ENCODE data around the gene CCDC170. TPM values are rescaled to one million over a fixed set of nuclear protein-coding genes. Genes with fewer than 3 reads are reported as not detected.

Gene CCDC170
- total and polyA plus RNA-seq, 3 donors from 2014 or later, result 3.1 to 9.5 (median 3.3) TPM

DNA sequence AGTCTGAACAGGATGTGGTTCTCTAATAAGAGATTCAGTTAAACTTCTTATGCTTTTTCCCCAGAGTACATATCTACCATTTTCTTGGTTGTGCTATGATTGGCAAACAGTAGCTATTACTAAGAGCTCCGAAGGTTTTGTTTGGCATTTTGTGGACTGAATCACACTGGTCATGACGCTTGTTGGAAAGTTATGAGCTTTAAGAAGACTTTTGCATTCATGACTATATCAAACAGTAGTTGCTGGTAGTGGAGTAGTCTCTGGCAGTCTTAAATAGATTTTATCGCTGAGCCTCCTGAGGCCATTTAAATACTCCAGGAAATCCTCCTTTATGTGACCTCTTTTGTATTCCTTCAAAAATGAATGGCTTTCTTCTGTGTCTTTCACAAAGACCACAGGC lies 40.8 kb downstream of the CCDC170 start:
- no peak overlapping the region for H3K4me3 ChIP-seq
- no peaks in the 10 kb centered on the region for H3K4me1 ChIP-seq
- no peak for DNase-seq
- no peaks in the 10 kb centered on the region for H3K36me3 ChIP-seq (ENCODE audit: low read depth, missing control alignments)
- intact Hi-C loops (cut with DNase I; ENCODE audit: low total_unique reads), result no loop called here
- TF ChIP-seq POLR2A (IDR thresholded peaks at IDR 0.05) (no peak), CTCF (IDR thresholded peaks at IDR 0.05) (no peak)
- H3K9me3 ChIP-seq, result no peaks in the 10 kb centered on the region
- WGBS, 2 donors, result 90 to 92% methylated on average over 3 of the region's 3 CpGs
- no peaks in the 10 kb centered on the region for H3K27me3 ChIP-seq
- no peak overlapping the region for H3K27ac ChIP-seq

DNA sequence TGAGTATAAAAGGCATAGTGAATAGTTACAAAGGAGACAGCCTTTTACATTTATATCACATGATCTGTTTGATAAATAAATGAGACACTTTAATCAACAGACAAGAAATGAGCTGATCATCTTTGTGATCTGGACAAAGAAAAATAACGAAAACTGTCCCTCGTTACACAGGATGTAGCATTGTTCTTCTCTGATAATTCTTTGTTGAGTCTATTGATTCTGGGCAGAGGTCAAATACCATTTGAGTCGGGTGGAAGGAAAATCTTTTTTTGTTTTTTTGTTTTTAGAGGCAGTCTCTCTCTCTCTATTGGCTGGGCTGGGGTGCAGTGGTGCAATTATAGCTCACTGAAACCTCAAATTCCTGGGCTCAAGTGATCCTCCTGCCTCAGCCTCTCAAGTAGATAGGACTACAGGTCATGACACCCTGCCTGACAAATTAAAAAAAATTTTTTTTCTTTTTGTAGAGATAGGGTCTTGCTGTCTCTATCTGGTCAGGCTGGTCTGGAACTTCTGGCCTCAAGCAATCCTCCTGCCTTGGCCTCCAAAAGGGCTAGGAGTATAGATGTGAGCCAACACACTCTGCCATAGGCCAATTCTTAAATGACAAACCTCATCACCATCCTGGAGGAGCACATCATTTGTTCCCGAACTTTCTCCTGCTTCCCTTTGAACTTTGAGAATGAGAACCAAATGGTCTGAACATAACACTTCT lies 41.8 kb downstream of the CCDC170 start:
- no peak for TF ChIP-seq POLR2A (IDR thresholded peaks at IDR 0.05)
- no peak for TF ChIP-seq CTCF (IDR thresholded peaks at IDR 0.05)
- Histone ChIP-seq H3K9me3 (no peaks in the 10 kb centered on the region), H3K36me3 (ENCODE audit: low read depth, missing control alignments) (no peaks in the 10 kb centered on the region), H3K4me1 (no peaks in the 10 kb centered on the region), H3K4me3 (no peak overlapping the region), H3K27me3 (no peaks in the 10 kb centered on the region), H3K27ac (no peak overlapping the region)
- intact Hi-C loops (cut with DNase I; ENCODE audit: low total_unique reads), result no loop called here
- 77 to 86% methylated on average over 4 of the region's 4 CpGs for WGBS, 2 donors
- no peak for DNase-seq

GRCh38 chr6:151536188-151536479 lies 42.3 kb downstream of the CCDC170 start:
- Histone ChIP-seq H3K4me3 (no peak overlapping the region), H3K27ac (no peak overlapping the region), H3K27me3 (no peaks in the 10 kb centered on the region), H3K9me3 (no peaks in the 10 kb centered on the region), H3K36me3 (ENCODE audit: low read depth, missing control alignments) (no peaks in the 10 kb centered on the region), H3K4me1 (no peaks in the 10 kb centered on the region)
- 80 to 87% methylated on average over 10 of the region's 10 CpGs for WGBS, 2 donors
- intact Hi-C loops (cut with DNase I; ENCODE audit: low total_unique reads), result no loop called here
- no peak for DNase-seq
- TF ChIP-seq POLR2A (IDR thresholded peaks at IDR 0.05) (no peak), CTCF (IDR thresholded peaks at IDR 0.05) (no peak)

DNA sequence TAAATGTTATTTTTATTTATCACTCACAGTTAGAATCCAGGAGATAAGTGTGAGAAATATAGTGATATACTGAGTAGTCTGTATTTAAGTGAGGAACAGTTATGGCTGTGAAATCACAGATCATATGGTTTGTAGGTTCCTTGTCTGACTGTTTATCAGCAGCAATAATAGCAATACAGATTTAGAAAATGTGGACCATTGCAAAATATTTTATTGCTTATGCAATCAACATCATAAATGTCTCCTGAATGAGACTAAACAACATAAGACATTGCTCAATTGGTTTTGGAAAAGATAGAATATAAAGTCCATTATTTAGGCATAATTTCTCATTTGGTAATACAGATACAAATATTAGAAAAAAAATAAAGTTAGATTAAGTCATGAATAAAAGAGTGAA lies 43.7 kb downstream of the CCDC170 start:
- Histone ChIP-seq H3K27me3 (no peaks in the 10 kb centered on the region), H3K27ac (no peak overlapping the region)
- intact Hi-C loops (cut with DNase I; ENCODE audit: low total_unique reads), result no loop called here

More for the DNA sequence above, 43.7 kb downstream of the CCDC170 start:
- Histone ChIP-seq H3K4me3 (no peak overlapping the region), H3K36me3 (ENCODE audit: low read depth, missing control alignments) (no peaks in the 10 kb centered on the region), H3K9me3 (no peaks in the 10 kb centered on the region), H3K4me1 (no peaks in the 10 kb centered on the region)
- DNase-seq, result no peak
- TF ChIP-seq CTCF (IDR thresholded peaks at IDR 0.05) (no peak), POLR2A (IDR thresholded peaks at IDR 0.05) (no peak)
